GM20431 (cell line): ENCODE results near the gene RIMBP2.

Experiments
- in situ Hi-C: fragments of 300-500 bp; cut with MseI, MboI; formaldehyde crosslinking; loops from one replicate; pipeline ENCODE4 v1.15.0; 2020; ENCODE audit warnings: low sequenced_read_pairs; ENCODE audit not compliant: unreplicated experiment

Gene RIMBP2

GRCh38 chr12:130685250-130685787 lies 30.8 kb downstream of the RIMBP2 start:
- in situ Hi-C loops: no loop called here

- in situ Hi-C loops: no loop called here
Measured at GRCh38 chr12:130683811-130684210, 32.3 kb downstream of the RIMBP2 start.

DNA sequence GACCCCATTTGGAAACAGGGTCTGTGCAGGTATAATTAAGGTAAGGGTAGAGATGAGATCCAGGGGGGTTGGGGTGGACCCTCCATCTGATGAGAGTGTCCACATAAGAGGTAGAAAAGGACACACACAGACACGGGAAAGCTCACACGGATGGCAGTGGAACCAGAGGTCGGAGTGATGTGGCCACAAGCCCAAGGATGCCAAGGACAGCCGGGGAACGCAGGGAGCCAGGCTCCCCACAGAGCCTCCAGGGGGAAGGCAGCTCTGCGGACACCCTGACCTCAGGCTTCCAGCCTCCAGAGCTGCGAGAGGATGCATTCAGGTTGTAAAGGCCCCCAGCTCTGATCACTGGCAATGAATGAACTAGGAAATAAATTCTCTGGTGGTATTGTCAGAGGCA lies 33.0 kb downstream of the RIMBP2 start:
- in situ Hi-C loops: no loop called here

DNA sequence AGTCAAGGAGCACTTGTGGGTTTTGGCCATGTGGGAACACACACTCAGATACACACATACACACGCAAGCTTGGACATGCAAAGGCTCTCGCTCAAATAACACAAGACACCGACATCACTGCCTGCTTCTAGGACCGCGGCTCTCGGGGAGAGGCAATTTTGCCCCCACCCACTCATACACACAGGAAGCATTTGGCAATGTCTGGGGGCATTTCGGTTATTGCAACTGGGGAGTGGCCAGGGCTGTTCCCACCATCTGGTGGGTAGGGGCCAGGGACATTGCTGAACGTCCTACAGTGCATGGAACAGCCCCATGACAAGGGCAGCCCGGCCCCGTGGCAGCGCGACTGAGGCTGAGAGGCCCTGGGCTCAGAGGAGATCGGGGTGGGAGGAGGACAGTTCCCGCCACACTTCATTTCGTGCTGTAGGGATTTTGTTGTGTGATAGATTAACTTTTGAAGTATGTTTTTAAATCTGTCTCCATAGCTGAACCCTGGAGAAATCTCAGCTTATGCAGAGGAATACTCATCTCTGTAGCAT lies 35.6 kb downstream of the RIMBP2 start:
- in situ Hi-C loops: no loop called here

DNA sequence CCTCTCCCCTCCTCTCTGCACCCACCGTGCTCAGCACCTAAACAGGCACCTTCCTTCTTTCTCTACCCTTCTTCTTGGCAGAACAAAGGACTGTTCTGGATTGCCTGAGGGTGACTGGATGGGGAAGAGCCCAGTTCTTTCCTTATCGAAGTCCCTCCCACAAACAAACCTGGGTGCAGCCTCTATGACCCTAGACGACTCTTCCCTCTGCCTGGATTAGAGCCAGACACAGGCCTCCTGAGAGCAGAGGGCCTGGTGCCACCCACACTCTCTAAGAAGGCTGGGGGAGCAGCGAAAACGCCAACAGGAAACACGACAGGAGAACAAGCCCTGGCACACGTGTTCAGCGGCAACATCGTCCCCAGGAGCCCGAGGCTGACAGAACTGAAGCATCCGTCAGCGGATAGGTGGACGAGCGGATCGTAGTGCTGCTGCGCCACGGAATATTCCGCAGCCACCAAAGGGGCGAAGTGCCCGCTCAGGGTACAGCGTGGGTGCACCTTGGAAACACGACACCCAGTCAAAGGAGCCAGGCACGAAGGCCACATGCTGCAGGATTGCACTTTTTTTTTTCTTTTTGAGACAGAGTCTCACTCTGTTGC lies 38.0 kb downstream of the RIMBP2 start:
- in situ Hi-C loops: no loop called here

- in situ Hi-C loops: no loop called here
Measured at GRCh38 chr12:130675791-130676190, 40.3 kb downstream of the RIMBP2 start.

- in situ Hi-C loops: no loop called here
Measured at GRCh38 chr12:130675121-130675520, 41.0 kb downstream of the RIMBP2 start.

- in situ Hi-C loops: no loop called here
Measured at GRCh38 chr12:130674676-130675075, 41.4 kb downstream of the RIMBP2 start.

- in situ Hi-C loops: no loop called here
Measured at GRCh38 chr12:130673036-130673705, 42.9 kb downstream of the RIMBP2 start.

- in situ Hi-C loops: no loop called here
Measured at GRCh38 chr12:130672089-130672820, 43.8 kb downstream of the RIMBP2 start.

DNA sequence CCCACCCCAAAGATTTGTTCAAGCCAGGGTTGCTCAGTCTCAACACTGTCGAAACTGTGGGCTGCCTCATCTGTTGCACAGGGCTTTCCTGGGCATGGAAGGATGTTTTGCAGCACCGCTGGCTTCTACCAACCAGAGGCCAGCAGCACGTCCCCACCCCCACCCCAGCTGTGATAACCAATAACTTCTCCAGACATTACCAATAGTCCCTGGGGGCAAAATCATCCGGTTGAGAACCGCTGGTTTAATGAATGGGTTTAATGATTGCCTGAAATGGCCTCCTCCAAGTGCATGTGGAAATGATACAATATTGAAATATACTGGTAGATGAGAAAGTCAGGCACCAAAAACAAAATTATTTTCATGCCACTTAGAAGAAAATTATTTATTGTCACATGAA lies 44.5 kb downstream of the RIMBP2 start:
- in situ Hi-C loops: no loop called here

- in situ Hi-C loops: no loop called here
Measured at GRCh38 chr12:130669797-130670196, 46.3 kb downstream of the RIMBP2 start.

DNA sequence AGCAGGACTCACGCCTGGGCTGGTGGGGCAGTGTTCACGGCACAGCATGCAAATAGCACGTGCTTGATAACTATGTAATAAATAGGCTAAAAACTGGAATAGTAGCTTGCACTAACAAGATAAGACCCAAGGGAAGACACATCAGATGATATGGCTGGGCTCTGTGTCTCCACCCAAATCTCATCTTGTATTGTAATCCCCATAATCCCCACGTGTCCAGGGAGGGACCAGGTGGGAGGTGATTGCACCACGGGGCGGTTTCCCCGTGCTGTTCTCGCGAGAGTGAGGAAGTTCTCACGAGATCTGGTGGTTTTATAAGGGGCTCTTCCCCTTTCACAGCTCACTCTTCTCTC lies 46.9 kb downstream of the RIMBP2 start:
- in situ Hi-C loops: no loop called here

DNA sequence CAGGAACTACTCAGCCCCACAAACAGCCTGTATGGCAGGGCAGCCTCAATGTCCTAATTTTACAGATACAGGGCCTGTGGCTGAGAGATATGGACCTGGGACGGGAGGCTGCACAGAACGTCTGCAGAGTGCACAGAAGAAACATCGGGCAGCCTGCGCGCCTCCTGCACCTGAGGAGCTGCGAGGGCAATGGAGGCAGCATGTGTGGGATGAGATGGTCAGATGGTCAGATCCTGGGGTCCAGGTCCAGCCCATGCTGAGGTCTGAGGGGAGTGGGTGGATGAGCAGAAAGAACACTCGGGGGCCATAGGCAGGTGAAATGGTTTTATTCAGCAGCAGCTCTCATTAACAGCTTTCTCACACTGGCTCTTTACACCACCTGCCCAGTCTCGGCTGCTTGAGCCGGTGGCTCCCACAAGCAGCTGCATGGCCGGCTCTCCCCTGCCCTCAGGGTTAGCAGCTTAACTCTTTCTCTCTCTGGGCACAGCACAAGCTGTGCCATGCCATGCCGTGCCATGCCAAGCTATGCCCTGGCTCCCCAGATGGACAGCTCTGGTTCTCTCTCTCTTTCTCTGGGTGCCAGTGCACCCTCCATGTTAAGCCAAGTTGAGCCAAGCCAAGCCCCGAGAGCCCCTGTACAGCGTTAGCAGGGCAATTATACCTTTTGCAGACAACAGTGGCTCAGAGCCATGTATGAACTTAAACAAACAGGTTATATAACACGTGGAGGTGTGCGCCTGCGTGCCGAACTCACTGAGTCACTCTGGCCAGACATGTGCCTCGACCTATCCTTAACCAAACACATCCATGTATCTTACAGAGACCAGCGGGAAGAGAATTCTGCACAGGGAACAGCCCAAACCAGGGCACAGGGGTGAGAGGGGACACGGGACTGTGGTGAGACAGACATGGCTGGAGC lies 47.6 kb downstream of the RIMBP2 start:
- in situ Hi-C loops: no loop called here

GRCh38 chr12:130667421-130667960 lies 48.6 kb downstream of the RIMBP2 start:
- in situ Hi-C loops: no loop called here

- in situ Hi-C loops: no loop called here
Measured at GRCh38 chr12:130666645-130667044, 49.5 kb downstream of the RIMBP2 start.

GRCh38 chr12:130665753-130666152 lies 50.3 kb downstream of the RIMBP2 start:
- in situ Hi-C loops: no loop called here

GRCh38 chr12:130664772-130665171 lies 51.3 kb downstream of the RIMBP2 start:
- in situ Hi-C loops: no loop called here

GRCh38 chr12:130664252-130664651 lies 51.8 kb downstream of the RIMBP2 start:
- in situ Hi-C loops: no loop called here

DNA sequence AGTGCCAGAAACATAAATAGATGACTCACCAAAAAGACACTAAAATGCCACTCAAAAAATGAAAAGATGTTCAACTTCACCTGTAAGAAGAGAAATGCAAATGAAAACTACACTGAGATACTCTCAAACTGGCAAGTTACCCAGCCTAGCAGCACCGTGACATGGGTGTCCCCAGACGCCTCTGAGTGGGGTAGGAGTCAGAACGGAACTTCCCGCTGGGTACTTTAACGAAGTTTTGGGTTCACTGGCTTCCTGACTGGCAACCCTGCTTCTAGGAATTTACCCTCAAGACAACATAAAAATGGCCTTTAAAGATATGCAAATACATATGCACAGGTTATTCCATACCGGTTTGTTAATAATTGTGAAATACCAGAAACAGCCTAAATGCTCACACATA lies 52.6 kb downstream of the RIMBP2 start:
- in situ Hi-C loops: no loop called here
